ENCODE results near the gene KRTAP4-4.
"Not testable (repeated sequence)": the region's sequence is repeated elsewhere in the genome, so short reads cannot be mapped to it uniquely, and the experiment has no call there.

- not testable (repeated sequence) for TF ChIP-seq EP300 (IDR thresholded peaks at IDR 0.05); POLR2A (IDR thresholded peaks at IDR 0.05; ENCODE audit: low read depth); CTCF (IDR thresholded peaks at IDR 0.05); POLR2AphosphoS5 (IDR thresholded peaks at IDR 0.05)
Observed at GRCh38 chr17:41160190-41160589, 358 bp downstream of the KRTAP4-4 start.
